ENCODE measurements around the gene ZNF594. TPM values are rescaled to one million over a fixed set of nuclear protein-coding genes. Genes with fewer than 3 reads are reported as not detected.
A peak's percentile ranks its signal among the peaks of the same experiment; 100 is the strongest.
"Not testable (repeated sequence)": the region's sequence is repeated elsewhere in the genome, so short reads cannot be mapped to it uniquely, and the experiment has no call there.

The ZNF594 gene
- total RNA-seq, 1 experiment from 2014 or later: 6.4 TPM

- DNase-seq (ENCODE audit: low read depth): peak; percentile 17
These were observed 11.7 kb upstream of the ZNF594 start for GRCh38 chr17:5203178-5203907.

GRCh38 chr17:5201011-5201410 lies 9.3 kb upstream of the ZNF594 start:
- no peak for DNase-seq (ENCODE audit: low read depth)

GRCh38 chr17:5200360-5200759 lies 8.7 kb upstream of the ZNF594 start:
- DNase-seq (ENCODE audit: low read depth): no peak

- no peak for DNase-seq (ENCODE audit: low read depth)
These were observed 6.8 kb upstream of the ZNF594 start for GRCh38 chr17:5198472-5198871.

- DNase-seq (ENCODE audit: low read depth): no peak
These were observed 2.7 kb upstream of the ZNF594 start for GRCh38 chr17:5194346-5194745.

GRCh38 chr17:5184288-5184687 lies 7.4 kb downstream of the ZNF594 start:
- DNase-seq (ENCODE audit: low read depth): no peak

GRCh38 chr17:5183410-5183793 lies 8.3 kb downstream of the ZNF594 start:
- no peak for DNase-seq (ENCODE audit: low read depth)

GRCh38 chr17:5182597-5183409 lies 8.9 kb downstream of the ZNF594 start:
- no peak for DNase-seq (ENCODE audit: low read depth)

- no peak for DNase-seq (ENCODE audit: low read depth)
These were observed 10.0 kb downstream of the ZNF594 start for GRCh38 chr17:5181509-5182305.

- DNase-seq (ENCODE audit: low read depth): no peak
These were observed 12.7 kb downstream of the ZNF594 start for GRCh38 chr17:5179003-5179402.

- not testable (repeated sequence) for DNase-seq (ENCODE audit: low read depth)
These were observed 16.6 kb downstream of the ZNF594 start for GRCh38 chr17:5175027-5175426.

- peak; percentile 14 for DNase-seq (ENCODE audit: low read depth)
These were observed 25.7 kb downstream of the ZNF594 start for GRCh38 chr17:5165791-5166564.

- DNase-seq (ENCODE audit: low read depth): no peak
These were observed 27.2 kb downstream of the ZNF594 start for GRCh38 chr17:5164436-5164835.

GRCh38 chr17:5161793-5162192 lies 29.9 kb downstream of the ZNF594 start:
- not testable (repeated sequence) for DNase-seq (ENCODE audit: low read depth)

GRCh38 chr17:5160702-5161101 lies 31.0 kb downstream of the ZNF594 start:
- DNase-seq (ENCODE audit: low read depth): not testable (repeated sequence)

- DNase-seq (ENCODE audit: low read depth): not testable (repeated sequence)
These were observed 45.5 kb downstream of the ZNF594 start for GRCh38 chr17:5146122-5146521.

- DNase-seq (ENCODE audit: low read depth): not testable (repeated sequence)
These were observed 48.8 kb downstream of the ZNF594 start for GRCh38 chr17:5142877-5143276.

- no peak for DNase-seq (ENCODE audit: low read depth)
These were observed 52.3 kb downstream of the ZNF594 start for GRCh38 chr17:5139458-5139732.

- no peak for DNase-seq (ENCODE audit: low read depth)
These were observed 52.8 kb downstream of the ZNF594 start for GRCh38 chr17:5138616-5139457.

GRCh38 chr17:5138198-5138544 lies 53.5 kb downstream of the ZNF594 start:
- not testable (repeated sequence) for DNase-seq (ENCODE audit: low read depth)
